Measurements from ENCODE around the gene FKBP15.

FKBP15 gene

DNA sequence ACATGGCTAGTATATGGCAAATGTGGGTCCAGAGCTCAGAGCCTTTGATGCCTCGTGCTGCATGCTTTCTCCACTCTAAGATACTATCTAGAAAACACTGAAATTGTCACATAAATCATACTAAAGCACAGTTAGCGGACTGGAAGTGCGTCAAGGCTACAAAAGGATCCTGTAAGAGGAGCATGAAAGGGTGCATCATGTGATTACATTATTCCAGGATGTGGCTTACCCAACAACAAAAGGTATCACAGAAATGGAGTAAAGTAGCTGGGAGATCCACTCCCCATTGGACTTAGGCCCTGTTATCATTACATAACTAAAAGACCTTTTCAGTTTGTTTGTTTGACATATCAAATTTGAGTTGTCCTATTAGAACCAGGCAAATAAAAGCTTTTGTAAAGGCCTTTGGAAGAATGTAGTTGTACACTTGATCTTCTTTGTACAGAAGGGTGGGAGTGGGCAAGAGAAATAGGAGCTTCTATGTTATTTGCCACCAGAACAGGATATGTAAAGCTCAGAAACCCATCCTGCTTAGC is 7.1 kb upstream of the FKBP15 start:
- DNase-seq: no peak

DNA sequence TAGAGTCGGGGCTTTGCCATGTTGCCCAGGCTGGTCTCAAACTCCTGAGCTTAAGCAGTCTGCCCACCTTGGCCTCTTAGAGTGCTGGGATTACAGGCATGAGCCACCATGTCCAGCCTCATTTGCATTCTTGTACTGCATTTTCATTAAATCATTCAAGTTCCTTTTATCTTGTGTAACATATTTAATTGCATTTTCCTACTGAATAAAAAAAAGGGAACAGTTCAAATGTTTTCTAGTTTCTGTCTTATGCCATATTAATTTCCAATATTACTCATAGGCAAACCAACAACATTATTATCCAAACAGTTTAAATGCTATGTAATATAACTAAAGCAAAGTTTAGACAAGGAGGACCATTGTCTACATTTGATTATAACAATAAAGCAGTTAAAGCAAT is 6.4 kb upstream of the FKBP15 start:
- DNase-seq: no peak

DNA sequence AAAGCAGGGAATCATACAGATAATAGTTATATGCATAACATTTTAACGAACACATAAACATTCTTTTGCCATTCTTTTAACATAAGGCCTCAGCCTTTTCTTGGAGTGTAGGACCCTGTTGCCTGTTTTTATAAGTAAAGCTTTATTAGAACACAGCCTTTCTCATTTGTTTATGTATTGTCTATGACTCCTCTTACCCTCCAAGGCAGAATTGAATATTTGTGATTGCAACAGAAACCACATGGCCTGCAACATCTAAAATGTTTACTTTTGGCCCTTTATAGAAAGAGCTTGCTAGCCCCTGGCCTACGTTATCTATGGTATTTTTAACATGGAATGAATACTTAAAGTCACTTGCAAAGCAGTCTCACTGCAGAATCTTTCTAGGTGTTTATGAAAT is 2.9 kb upstream of the FKBP15 start:
- no peak for DNase-seq

DNA sequence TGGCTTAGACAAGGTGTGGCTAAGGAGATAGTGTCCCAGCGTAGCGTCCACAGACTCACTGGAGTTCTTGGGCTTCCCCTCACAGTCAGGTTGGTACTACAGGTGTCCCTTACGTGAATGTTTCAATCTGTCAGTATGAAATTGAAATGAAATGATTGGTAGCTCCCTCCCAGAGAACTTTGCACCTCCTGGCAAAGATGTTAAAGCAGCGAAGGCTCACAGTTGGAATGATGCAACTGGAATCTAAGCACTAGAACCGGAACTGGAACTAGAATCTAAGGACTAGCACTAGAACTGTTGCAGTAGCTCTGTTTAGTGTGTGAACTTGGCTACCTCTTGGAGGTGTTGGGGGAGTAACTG is 1.4 kb upstream of the FKBP15 start:
- no peak for DNase-seq

DNA sequence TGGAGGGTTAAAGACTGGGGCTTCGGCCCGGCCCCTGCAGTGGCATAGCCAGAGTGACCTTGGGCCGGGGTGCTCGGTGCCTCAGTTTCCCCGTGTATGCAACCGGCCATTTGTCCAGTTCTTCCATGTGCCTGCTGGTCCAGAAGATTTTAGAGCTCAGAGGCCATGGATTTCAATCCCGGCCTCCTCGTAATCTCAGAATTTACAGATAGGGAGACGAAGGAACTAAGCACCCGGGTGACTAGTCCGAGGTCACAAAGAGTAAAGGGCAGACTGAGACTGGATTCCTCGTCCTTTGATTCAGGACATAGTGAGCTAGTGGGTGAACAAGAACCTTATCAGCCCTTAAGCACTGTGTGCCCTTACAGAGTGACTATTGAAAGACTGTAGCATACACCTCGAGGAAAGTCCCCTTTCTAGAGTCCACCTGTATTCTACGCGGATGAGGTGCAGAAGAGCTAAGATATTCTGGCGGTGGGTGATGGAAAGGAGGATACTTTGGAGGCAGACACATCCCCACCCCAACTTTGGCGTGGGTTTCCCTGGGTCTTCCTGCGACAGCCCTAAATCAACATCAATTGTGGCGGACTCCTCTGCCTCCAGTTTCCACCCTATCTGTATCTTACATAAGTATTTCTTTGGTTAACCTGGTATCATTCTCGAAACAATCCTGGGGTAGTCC is 864 bp upstream of the FKBP15 start:
- DNase-seq: peak in 1 of 2 donors; percentile 14

DNA sequence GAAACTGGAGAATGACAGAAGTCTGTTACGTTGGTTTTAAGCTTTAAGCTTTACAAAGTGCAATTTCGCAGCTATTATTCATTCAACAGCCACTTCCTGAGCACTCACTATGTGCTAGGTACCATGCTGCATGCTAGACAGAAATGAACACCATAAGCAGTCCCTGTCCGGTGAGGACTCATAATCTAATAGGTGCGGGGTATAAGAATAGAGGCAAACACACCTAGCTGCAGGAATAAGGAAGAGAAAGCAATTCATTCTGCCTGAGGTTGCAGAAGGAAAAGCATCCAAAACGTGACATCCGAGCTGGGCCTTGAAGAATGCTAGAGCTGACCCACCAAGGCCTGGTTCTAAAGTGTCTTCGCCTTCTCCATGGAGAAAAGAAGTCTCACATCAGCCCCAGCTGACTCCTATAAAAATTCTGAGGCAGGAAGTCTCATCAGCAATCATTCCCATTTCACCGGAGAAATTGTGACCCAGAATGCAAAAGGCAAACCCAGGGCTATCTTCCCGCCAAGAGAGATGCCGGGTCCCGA is 542 bp downstream of the FKBP15 start:
- DNase-seq: peak in 1 of 2 donors; percentile 29

GRCh38 chr9:113219969-113220368 is 1.1 kb downstream of the FKBP15 start:
- peak; percentile 28 to 42 for DNase-seq

GRCh38 chr9:113219186-113219936 is 1.7 kb downstream of the FKBP15 start:
- DNase-seq: peak in 1 of 2 donors; percentile 8

GRCh38 chr9:113216406-113216805 is 4.7 kb downstream of the FKBP15 start:
- no peak for DNase-seq

- DNase-seq: peak in 1 of 2 donors; percentile 50
Measured at GRCh38 chr9:113215132-113215531, 5.9 kb downstream of the FKBP15 start.

DNA sequence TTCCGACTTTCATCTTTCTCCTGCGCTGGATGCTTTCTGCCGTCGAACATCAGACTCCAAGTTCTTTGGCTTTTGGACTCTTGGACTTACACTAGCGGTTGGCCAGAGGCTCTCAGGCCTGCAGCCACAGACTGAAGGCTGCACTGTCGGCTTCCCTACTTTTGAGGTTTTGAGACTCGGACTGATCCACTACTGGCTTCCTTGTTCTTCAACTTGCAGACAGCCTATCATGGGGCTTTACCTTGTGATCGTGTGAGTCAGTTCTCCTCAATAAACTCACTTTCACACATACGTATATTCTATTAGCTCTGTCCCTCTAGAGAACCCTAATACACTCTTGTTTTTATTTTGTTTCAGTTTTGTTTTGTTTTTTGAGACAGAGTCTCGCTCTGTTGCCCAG is 10.3 kb downstream of the FKBP15 start:
- DNase-seq: no peak

- DNase-seq: no peak
Measured at GRCh38 chr9:113205861-113206260, 15.2 kb downstream of the FKBP15 start.

DNA sequence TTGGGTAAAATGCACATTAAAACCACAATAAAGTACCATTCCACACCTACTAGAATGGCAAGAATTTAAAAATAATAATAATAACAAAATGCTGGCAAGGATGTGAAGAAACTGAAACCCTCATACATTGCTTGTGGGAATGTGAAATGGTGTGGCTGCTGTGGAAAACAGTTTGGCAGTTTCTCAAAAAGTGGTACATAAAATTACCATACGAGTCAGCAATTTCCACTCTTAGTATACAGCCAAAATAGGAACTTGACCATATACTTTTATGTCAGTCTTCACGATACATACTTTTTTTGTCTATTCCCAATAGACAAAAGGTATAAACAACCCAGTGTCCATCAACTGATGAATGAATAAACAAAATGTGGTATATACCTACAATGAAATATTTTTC is 15.6 kb downstream of the FKBP15 start:
- DNase-seq: no peak

DNA sequence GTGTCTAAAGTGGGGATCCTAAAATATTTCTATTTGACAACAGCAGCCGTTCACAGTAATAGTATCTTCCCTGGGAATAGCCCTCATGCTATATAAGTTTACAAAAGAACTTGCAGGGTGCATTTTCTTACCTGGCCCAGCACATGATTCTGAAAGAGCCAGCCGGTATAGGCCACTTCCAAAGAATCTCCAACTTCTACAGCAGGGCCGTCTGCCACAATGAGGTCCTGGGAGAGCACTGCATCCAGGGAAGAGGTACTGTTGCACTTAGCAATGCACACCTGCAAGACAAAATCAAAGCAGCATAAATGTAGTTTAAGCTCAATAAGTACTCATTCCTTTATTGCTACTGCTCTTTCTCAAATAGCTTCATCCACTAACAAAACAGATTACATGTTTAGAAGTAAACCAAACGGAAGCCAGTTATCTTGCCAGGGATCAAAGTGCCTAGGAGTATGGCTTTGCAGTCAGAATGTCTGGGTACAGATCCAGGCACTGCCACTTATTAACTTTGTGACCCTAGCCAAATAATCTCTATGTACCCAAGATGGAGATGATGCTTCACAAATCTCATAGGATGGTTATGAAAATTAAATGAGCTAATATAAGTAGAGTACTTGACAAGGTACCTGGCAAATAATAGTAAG is 21.3 kb downstream of the FKBP15 start:
- no peak for DNase-seq

DNA sequence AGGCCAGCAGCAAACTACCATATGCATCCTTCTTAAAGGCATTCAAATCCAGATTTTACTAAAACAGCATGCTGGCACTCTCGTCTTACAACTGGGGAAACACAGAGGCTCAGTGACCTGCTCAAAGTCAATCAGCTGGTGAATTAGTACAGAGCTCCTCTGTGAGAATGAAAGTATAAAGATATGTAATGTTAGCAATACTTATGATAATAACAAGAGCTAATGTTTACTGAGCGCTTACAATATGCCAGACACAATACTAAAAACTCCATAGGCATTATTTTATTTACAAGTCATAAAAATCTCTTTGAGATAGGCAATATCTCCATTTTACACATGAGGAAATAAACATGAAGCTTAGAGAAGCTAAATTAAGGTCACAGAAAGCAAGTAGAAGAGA is 28.6 kb downstream of the FKBP15 start:
- no peak for DNase-seq

DNA sequence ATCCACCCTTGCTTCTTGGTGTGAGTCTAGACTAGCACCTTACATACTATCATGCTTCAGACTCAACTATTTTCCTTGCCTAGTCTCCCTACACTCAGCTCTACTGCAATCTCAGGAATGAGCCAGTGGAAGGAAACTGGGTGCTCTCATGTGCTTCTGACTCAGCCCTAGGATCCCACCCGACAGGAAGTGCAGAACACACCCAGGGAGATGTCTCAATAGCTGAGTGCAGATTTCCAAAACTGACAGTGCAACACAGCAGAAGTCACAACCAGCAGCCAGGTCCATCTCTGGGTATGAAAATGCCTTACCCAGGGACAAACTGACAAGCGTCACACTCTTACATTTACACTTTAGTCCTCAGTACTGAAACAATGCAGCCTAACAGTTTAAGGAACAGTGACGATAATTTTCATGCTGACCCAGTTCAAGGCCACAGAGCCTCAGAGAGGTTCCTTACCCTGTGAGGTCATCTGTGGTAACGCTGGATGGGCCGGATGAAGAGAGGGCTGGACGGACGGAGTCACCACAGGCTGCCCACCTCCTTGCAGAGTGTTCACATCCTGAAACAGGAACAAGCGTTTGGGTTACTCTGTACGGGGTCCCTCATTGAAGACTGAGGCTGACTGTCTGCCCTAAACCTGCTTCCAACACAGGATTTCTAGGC is 33.0 kb downstream of the FKBP15 start:
- DNase-seq: peak; percentile 6 to 69

GRCh38 chr9:113186137-113186755 is 34.8 kb downstream of the FKBP15 start:
- no peak for DNase-seq

DNA sequence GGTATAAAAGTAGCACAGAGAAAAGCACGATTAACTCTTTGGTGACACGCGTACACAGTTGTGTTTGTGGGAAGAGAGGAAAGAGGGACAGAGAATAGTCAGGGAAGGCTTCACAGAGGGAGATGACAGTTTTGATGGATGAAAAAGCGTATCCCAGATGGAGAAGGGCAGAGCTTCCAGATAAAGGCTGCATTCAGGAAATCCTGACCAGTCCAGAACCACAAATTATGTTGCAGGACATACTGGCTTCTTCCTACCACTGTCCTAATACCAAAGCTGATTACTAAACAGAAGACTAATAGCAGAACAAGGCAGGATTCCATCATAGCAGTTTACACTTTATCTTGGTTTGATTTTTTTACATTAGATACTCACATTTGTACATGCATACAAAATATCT is 35.8 kb downstream of the FKBP15 start:
- no peak for DNase-seq

GRCh38 chr9:113184539-113184938 is 36.5 kb downstream of the FKBP15 start:
- DNase-seq: no peak

DNA sequence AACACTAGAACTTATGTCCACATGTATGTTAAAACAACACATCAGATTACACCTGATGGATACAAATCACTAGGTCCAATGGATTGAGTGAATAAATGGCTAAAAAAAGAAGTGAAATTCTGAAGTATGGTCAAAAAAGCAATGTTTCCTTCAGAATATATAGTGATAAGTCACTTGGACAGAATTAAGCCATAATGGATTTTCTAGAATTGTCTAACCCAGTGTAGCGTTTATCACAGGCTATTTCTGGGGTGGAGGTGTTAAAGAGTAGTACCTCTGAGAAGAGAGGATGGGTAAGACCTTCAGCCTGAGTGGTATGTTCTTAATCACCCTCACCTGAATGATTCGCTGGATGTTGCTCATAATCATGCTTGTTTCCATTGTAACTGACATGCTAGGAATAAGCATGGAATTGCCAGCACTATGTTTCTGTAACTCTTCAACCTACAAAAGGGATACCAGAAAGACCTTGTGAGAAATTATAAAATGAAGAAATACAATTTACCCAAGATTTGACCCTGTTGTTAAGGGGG is 37.1 kb downstream of the FKBP15 start:
- no peak for DNase-seq

GRCh38 chr9:113181165-113181564 is 39.9 kb downstream of the FKBP15 start:
- no peak for DNase-seq

DNA sequence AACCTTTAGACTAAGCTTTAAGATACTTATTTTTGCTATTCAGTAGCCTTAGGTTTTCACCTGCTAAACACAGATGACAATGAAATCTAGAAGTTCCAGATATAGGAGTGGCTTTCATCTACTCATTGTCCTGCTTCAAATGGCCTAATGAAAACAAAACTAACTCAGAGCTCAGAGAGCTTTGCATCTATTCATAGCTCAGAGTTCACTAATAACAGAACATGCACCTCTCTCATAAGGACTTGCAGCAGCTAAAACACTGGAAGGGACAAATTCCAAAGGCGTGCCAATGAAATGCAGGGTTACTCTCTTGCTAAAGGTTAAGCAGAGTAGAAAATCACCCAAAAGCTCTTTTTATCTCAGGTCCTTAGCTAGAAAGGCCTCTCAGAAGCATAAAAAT is 41.2 kb downstream of the FKBP15 start:
- no peak for DNase-seq

All from CD4-positive, alpha-beta T cell treated with Interleukin-4 for 1 hour (primary cell).